Immature natural killer cell (primary cell): ENCODE measurements around the gene NOC3L. TPM values are rescaled to one million over a fixed set of nuclear protein-coding genes. Genes with fewer than 3 reads are reported as not detected.

Experiments
- polyA plus RNA-seq, 3 donors: library from polyadenylated mRNA; unstranded; fragments of 300-500 nt; fragmentation: Illumina TruSeq; gene quantifications; one replicate each; pipeline ENCODE4 v1.2.3, GENCODE V29; 2021

The NOC3L gene
- polyA plus RNA-seq, 3 donors from 2014 or later = 6.7 to 10.1 (median 7.8) TPM

Other genes with a start within 250 kb of the NOC3L start
- under 1 TPM in 2 of 3 donors, not detected in 1; 0.33 to 0.64 TPM for gene TBC1D12, start 39.6 kb upstream of the NOC3L start, polyA plus RNA-seq
- gene HELLS, start 182.8 kb upstream of the NOC3L start, polyA plus RNA-seq = 1 to 10 TPM; 1.8 to 7.5 (median 2.9) TPM